ENCODE results near the gene ZNF777. TPM values are rescaled to one million over a fixed set of nuclear protein-coding genes. Genes with fewer than 3 reads are reported as not detected.
"Not testable (repeated sequence)": the region's sequence is repeated elsewhere in the genome, so short reads cannot be mapped to it uniquely, and the experiment has no call there.

The ZNF777 gene
- polyA plus RNA-seq, 1 experiment = 4.4 TPM

GRCh38 chr7:149449897-149450296 lies 11.0 kb downstream of the ZNF777 start:
- CTCF ChIA-PET = no interaction called here
- H3K36me3 ChIP-seq (ENCODE audit: control insufficient read depth, insufficient read depth, low read length) = peaks cover 25% of the 10 kb centered on the region
- H3K27me3 ChIP-seq (ENCODE audit: control insufficient read depth, insufficient read depth, low read length) = no peaks in the 10 kb centered on the region
- POLR2A ChIA-PET = no interaction called here
- no peak overlapping the region for H3K4me3 ChIP-seq (ENCODE audit: low read depth, low read length)
- no peak for DNase-seq (ENCODE audit: low read depth)
- TF ChIP-seq CTCF (IDR thresholded peaks at IDR 0.05; ENCODE audit: insufficient read depth, low read depth, low read length) = no peak

- no peak for TF ChIP-seq CTCF (IDR thresholded peaks at IDR 0.05; ENCODE audit: insufficient read depth, low read depth, low read length)
- Histone ChIP-seq H3K27me3 (ENCODE audit: control insufficient read depth, insufficient read depth, low read length) (no peaks in the 10 kb centered on the region), H3K36me3 (ENCODE audit: control insufficient read depth, insufficient read depth, low read length) (peaks cover 23% of the 10 kb centered on the region), H3K4me3 (ENCODE audit: low read depth, low read length) (no peak overlapping the region)
- CTCF ChIA-PET = no interaction called here
- DNase-seq (ENCODE audit: low read depth) = no peak
- POLR2A ChIA-PET = no interaction called here
Measured at GRCh38 chr7:149448961-149449360, 11.9 kb downstream of the ZNF777 start.

GRCh38 chr7:149446026-149446425 lies 14.8 kb downstream of the ZNF777 start:
- H3K27me3 ChIP-seq (ENCODE audit: control insufficient read depth, insufficient read depth, low read length); DNase-seq (ENCODE audit: low read depth); POLR2A ChIA-PET; H3K4me3 ChIP-seq (ENCODE audit: low read depth, low read length): not testable (repeated sequence)
- CTCF ChIA-PET = interaction anchor here (1.0 kb wide), 1 partner anchor 23 kb away, joined by 3 read pairs; no protein-coding TSS in a partner anchor
- peaks cover 23% of the 10 kb centered on the region for H3K36me3 ChIP-seq (ENCODE audit: control insufficient read depth, insufficient read depth, low read length)

GRCh38 chr7:149444287-149444686 lies 16.6 kb downstream of the ZNF777 start:
- POLR2A ChIA-PET = no interaction called here
- H3K36me3 ChIP-seq (ENCODE audit: control insufficient read depth, insufficient read depth, low read length) = peaks cover 12% of the 10 kb centered on the region
- H3K4me3 ChIP-seq (ENCODE audit: low read depth, low read length) = no peak overlapping the region
- CTCF ChIA-PET = no interaction called here
- no peaks in the 10 kb centered on the region for H3K27me3 ChIP-seq (ENCODE audit: control insufficient read depth, insufficient read depth, low read length)
- no peak for TF ChIP-seq CTCF (IDR thresholded peaks at IDR 0.05; ENCODE audit: insufficient read depth, low read depth, low read length)
- no peak for DNase-seq (ENCODE audit: low read depth)

- CTCF ChIA-PET = no interaction called here
- POLR2A ChIA-PET = no interaction called here
- H3K36me3 ChIP-seq (ENCODE audit: control insufficient read depth, insufficient read depth, low read length) = peaks cover 9% of the 10 kb centered on the region; the same call in 1 of the 2 replicates
- no peak for DNase-seq (ENCODE audit: low read depth)
- no peak for TF ChIP-seq CTCF (IDR thresholded peaks at IDR 0.05; ENCODE audit: insufficient read depth, low read depth, low read length)
- no peak overlapping the region for H3K4me3 ChIP-seq (ENCODE audit: low read depth, low read length)
- H3K27me3 ChIP-seq (ENCODE audit: control insufficient read depth, insufficient read depth, low read length) = no peaks in the 10 kb centered on the region
Measured at GRCh38 chr7:149443523-149443922, 17.3 kb downstream of the ZNF777 start.

GRCh38 chr7:149442924-149443323 lies 17.9 kb downstream of the ZNF777 start:
- Histone ChIP-seq H3K27me3 (ENCODE audit: control insufficient read depth, insufficient read depth, low read length) (no peaks in the 10 kb centered on the region), H3K36me3 (ENCODE audit: control insufficient read depth, insufficient read depth, low read length) (peaks cover 9% of the 10 kb centered on the region; the same call in 1 of the 2 replicates), H3K4me3 (ENCODE audit: low read depth, low read length) (no peak overlapping the region)
- TF ChIP-seq CTCF (IDR thresholded peaks at IDR 0.05; ENCODE audit: insufficient read depth, low read depth, low read length) = no peak
- CTCF ChIA-PET = no interaction called here
- POLR2A ChIA-PET = no interaction called here
- DNase-seq (ENCODE audit: low read depth) = no peak
